T47D (cell line): ENCODE results near the gene XAF1.
A peak's percentile ranks its signal among the peaks of the same experiment; 100 is the strongest.
"Not testable (repeated sequence)": the region's sequence is repeated elsewhere in the genome, so short reads cannot be mapped to it uniquely, and the experiment has no call there.

Experiments used
- DNase-seq, 2 experiments: peaks; one replicate each; pipeline versions ENCODE4 v3.0.0 to v3.0.0-alpha.2; 2011 to 2012; ENCODE audit warnings: low read depth in 1 of 2, low spot score in 1 of 2
- JUND ChIP-seq: IDR thresholded peaks from 2 replicates; pipeline ENCODE4 v1.6.1; 2012; ENCODE audit warnings: low read depth
- in situ Hi-C: cut with HindIII; loops from 2 replicates; pipeline ENCODE4 v1.10.0; 2016; ENCODE audit warnings: low sequenced_read_pairs, low pct_unique_long_range_greater_than_20kb

XAF1 gene

DNA sequence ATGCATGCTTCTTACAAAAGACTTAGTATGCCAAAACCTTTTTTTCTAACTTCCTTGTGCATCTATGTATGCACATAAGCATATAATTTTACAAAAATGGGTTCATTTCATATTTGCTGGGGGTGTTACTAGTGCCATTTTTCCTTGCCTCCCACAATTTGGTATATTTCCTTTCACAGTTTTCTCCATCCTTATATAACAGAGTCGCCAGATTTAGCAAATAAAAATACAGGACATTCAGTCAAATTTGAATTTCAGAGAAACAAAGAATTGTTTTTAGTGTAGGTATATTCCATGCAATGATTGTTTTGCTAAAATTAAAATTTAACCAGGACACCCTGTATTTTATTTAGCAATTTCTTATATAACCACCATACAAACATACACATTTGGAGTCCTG lies 16.2 kb downstream of the XAF1 start:
- in situ Hi-C loops, result no loop called here
- no peak for TF ChIP-seq JUND
- DNase-seq, result no peak

DNA sequence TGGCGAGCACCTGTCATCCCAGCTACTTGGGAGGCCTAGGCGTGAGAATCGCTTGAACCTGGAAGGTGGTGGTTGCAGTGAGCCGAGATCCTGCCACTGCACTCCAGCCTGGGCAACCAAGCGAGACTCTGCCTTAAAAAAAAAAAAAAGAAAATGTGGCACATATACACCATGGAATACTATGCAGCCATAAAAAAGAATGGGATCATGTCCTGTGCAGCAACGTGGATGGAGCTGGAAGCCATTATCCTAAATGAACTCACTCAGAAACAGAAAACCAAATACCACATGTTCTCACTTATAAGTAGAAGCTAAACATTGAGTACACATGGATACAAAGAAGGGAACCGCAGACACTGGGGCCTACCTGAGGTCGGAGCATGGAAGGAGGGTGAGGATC lies 19.1 kb downstream of the XAF1 start:
- DNase-seq, in situ Hi-C loops: not testable (repeated sequence)

DNA sequence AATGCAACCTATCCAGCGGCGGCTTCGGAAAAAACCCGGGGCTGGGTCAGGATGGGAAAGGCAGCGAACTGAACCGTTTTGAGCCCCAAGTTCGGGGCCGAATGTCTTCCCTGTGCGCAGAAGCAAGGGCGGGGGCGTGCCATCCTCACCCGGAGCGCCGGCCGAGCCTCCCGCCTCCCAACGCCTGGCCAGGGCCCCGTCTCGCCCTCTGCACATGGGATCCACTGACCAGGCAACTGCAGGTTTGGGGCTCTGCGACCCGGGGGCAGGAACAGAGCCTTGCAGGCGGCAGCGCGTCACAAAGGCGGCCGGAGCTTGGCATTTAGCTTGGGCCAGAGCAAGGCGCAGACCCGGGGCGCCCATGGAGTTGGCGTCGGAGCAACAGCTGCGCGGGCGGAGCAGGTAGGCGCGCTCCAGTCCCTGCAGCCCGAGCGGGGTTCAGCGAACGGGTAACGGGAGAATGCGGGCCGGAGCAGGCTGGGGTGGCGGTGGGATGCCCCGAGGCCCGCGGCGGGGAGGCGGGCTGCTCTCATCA lies 20.1 kb downstream of the XAF1 start, which contains the start of gene FBXO39:
FBXO39 (plus strand) TSS at position 345 of the 535 bp plus-strand sequence. CDS start 3,654 bp downstream, outside the sequence.
- in situ Hi-C loops, result no loop called here
- no peak for TF ChIP-seq JUND
- DNase-seq, result no peak

- in situ Hi-C loops, result no loop called here
- DNase-seq, result no peak
- no peak for TF ChIP-seq JUND
These were observed 23.6 kb downstream of the XAF1 start for GRCh38 chr17:6779411-6779810.

DNA sequence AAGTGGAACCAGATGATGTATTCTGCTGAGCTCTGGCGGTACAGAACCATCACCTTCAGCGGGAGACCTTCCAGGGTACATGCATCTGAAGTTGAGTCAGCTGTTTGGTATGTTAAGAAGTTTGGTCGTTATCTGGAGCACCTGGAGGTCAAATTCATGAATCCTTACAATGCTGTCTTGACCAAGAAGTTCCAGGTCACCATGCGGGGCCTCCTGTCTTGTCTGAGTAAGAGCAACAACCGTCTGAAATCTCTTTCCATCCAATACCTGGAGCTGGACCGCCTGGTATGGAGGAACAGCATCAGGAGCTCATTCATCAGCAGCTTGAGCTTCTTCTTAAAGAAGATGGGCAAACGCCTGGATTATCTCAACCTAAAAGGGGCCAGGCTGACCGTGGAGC lies 24.2 kb downstream of the XAF1 start:
- TF ChIP-seq JUND, result no peak
- in situ Hi-C loops, result no loop called here
- DNase-seq, result no peak

GRCh38 chr17:6780886-6781285 lies 25.0 kb downstream of the XAF1 start:
- in situ Hi-C loops, result no loop called here

DNA sequence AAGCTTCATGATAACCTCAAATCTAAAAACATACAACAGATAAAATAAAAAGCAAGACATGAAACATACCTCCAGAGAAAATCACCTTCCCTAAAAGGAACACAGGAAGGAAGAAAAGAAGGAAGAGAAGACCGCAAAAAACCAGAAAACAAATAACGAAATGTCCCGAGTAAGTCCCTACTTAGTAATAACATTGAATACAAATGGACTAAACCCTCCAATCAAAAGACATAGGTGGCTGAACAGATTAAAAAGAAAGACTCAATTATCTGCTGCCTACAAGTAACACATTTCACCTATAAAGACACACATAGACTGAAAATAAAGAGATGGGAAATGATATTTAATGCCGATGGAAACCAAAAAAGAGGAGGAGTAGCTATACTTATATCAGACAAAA lies 26.4 kb downstream of the XAF1 start:
- in situ Hi-C loops, result no loop called here
- DNase-seq, result no peak
- no peak for TF ChIP-seq JUND

More at GRCh38 chr17:6780886-6781285, 25.0 kb downstream of the XAF1 start:
- no peak for DNase-seq
- TF ChIP-seq JUND, result no peak

- in situ Hi-C loops, result no loop called here
- DNase-seq, result no peak
- TF ChIP-seq JUND, result no peak
These were observed 30.8 kb downstream of the XAF1 start for GRCh38 chr17:6786618-6787017.

GRCh38 chr17:6787081-6787693 lies 31.3 kb downstream of the XAF1 start:
- DNase-seq, result no peak
- TF ChIP-seq JUND, result no peak
- in situ Hi-C loops, result no loop called here

DNA sequence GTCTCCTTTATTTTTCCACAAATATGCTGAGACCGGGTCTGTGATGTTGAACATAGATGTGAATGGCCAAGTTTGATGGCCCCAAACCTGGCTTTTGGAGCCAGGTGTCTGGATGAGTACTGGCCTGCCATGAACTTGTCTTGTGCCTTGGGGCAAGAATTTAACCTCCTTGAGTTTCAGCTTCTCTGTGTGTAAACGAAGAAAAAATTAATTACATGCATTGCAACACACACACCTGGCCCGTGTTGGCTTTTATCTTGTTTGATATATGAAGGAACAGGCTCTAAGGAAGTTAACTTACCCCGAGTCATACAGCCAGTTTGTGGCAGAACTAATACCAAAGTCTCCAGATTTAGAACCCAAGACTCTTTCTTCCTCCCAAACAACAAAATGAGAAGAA lies 33.3 kb downstream of the XAF1 start:
- peak in 1 of 2 experiments; percentile 19 for DNase-seq
- in situ Hi-C loops, result no loop called here
- TF ChIP-seq JUND, result no peak

GRCh38 chr17:6793748-6794493 lies 38.1 kb downstream of the XAF1 start:
- TF ChIP-seq JUND, result no peak
- in situ Hi-C loops, result no loop called here
- no peak for DNase-seq

- TF ChIP-seq JUND, result no peak
- no peak for DNase-seq
- in situ Hi-C loops, result no loop called here
These were observed 40.4 kb downstream of the XAF1 start for GRCh38 chr17:6796017-6796886.

DNA sequence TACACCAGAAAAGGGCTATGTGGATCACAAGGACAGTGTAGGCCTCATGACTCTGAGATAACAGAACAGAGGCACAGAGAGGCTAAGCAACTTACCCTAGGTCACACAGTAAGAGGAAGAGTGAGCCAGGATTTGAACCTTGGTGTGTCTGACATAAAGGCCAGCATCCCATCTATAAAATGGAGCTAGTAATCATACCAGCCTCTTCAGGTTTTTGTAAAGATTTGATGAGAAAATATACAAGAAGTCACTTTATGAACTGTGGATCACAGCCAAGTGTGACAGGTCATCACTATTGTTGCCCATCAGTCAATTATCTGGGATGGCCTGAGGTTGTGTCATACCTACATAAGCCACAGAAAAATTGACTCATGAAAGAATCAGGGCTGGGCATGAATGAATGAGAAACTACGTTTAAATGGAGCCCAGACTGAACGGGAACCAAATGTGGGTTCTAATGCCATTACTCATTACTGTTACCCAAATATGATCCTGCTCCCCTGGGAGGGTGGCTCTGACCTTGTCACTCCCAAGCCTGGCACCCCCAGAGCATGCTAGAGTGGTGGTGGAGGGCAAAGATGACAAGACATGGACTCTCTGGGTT lies 41.1 kb downstream of the XAF1 start:
- in situ Hi-C loops, result no loop called here
- no peak for TF ChIP-seq JUND
- DNase-seq, result no peak
